K562 (cell line): ENCODE data around the gene HCN1. TPM values are rescaled to one million over a fixed set of nuclear protein-coding genes. Genes with fewer than 3 reads are reported as not detected.

Experiments
- ATAC-seq: fragments of 200-7000 bp; cut with Tn5 transposase; 3 replicates; pipeline ENCODE4 v1.9.1; 2020; ENCODE audit warnings: moderate library complexity
- BruUV-seq: library from RNA; stranded (reverse); fragments of 400-500 nt; replicated peaks from 2 replicates; lab custom pipeline; 2021; lab: Mats Ljungman, UMichigan
- CTCF ChIA-PET: fragments of 300-600 bp; formaldehyde crosslinking; extraction: SDS; loops from one replicate; lab custom pipeline; 2021; ENCODE audit warnings: low intra/inter-chr PET ratio; lab: Yijun Ruan, JAX
- POLR2A ChIA-PET: fragments of 300-600, 350-650 bp; sonication (Branson Sonifier 250); formaldehyde crosslinking; extraction: SDS; loops from one replicate; lab custom pipeline; 2021; ENCODE audit warnings: antibody characterized with exemption, inconsistent platforms; lab: Yijun Ruan, JAX
- DNase-seq, 4 experiments: peaks; one replicate each; pipeline versions ENCODE4 v3.0.0 to v3.0.0-alpha.2; 2011 to 2018; ENCODE audit warnings: low spot score in 3 of 4, mixed read lengths in 3 of 4; ENCODE audit errors: extremely low read depth in 1 of 4
- FAIRE-seq: peaks from 2 replicates; lab custom pipeline; 2011; peaks lifted over from hg19 to GRCh38; lab: Jason Lieb, UNC
- H2AFZ ChIP-seq: 2 replicates; pipeline ENCODE4 v1.6.0; 2011; ENCODE audit warnings: low read depth, low read length, control low read depth, inconsistent platforms
- H3K27ac ChIP-seq: fragments of 200-600 bp; 3 replicates; pipeline ENCODE4 v1.8.0; 2011; ENCODE audit warnings: low read depth, mild to moderate bottlenecking, control low read depth, inconsistent platforms, low read length, moderate library complexity, mixed read lengths; ENCODE audit errors: extremely low read depth
- H3K27me3 ChIP-seq, 2 experiments: fragments of 300-600 bp in 1 of 2; 2 replicates in 1 of 2; 3 replicates in 1 of 2; pipeline versions ENCODE4 v1.6.0 to v1.8.0; 2011; ENCODE audit warnings: inconsistent platforms in 2 of 2, low read length in 2 of 2, mild to moderate bottlenecking in 1 of 2, mixed read lengths in 1 of 2, moderate library complexity in 1 of 2; ENCODE audit not compliant: control insufficient read depth in 2 of 2, insufficient read depth in 2 of 2
- H3K36me3 ChIP-seq: fragments of 300-600 bp; 3 replicates; pipeline ENCODE4 v1.8.0; 2011; ENCODE audit warnings: mild to moderate bottlenecking, low read length, inconsistent platforms; ENCODE audit not compliant: control insufficient read depth, insufficient read depth
- H3K4me1 ChIP-seq, 2 experiments: fragments of 200-600 bp in 1 of 2; replicated peaks in 1 of 2; 2 replicates in 1 of 2; 3 replicates in 1 of 2; pipeline versions ENCODE4 v1.5.1 to v1.8.0; 2011; ENCODE audit warnings: inconsistent platforms in 2 of 2, low read length in 2 of 2, mild to moderate bottlenecking in 1 of 2, mixed read lengths in 1 of 2, moderate library complexity in 1 of 2; ENCODE audit not compliant: control insufficient read depth in 2 of 2, insufficient read depth in 2 of 2
- H3K4me2 ChIP-seq: 2 replicates; pipeline ENCODE4 v1.6.1; 2011; ENCODE audit warnings: low read length, control low read depth, inconsistent platforms, mixed read lengths; ENCODE audit not compliant: insufficient read depth
- H3K4me3 ChIP-seq: fragments of 200-600 bp; sonication (generic), shearing (Covaris generic); 2 replicates; pipeline ENCODE4 v1.5.1; 2016; ENCODE audit warnings: control low read depth, inconsistent platforms
- H3K79me2 ChIP-seq: fragments of 200-600 bp; 3 replicates; pipeline ENCODE4 v1.8.0; 2011; ENCODE audit warnings: low read length, inconsistent platforms; ENCODE audit not compliant: control insufficient read depth, insufficient read depth
- H3K9ac ChIP-seq, 2 experiments: 2 replicates each; pipeline versions ENCODE4 v1.6.0 to v1.6.1; 2011; ENCODE audit warnings: low read depth in 2 of 2, low read length in 2 of 2, control low read depth in 1 of 2, inconsistent platforms in 1 of 2, mild to moderate bottlenecking in 1 of 2, mixed read lengths in 1 of 2; ENCODE audit not compliant: insufficient read depth in 1 of 2
- H3K9me1 ChIP-seq: one replicate; pipeline ENCODE4 v1.6.0; 2011; ENCODE audit warnings: inconsistent platforms, mild to moderate bottlenecking, low read length, moderate library complexity; ENCODE audit not compliant: control insufficient read depth, insufficient read depth
- H3K9me3 ChIP-seq: replicated peaks from 2 replicates; pipeline ENCODE4 v1.5.1; 2011; ENCODE audit warnings: low read depth, low read length, inconsistent platforms; ENCODE audit not compliant: control insufficient read depth, insufficient read depth
- H4K20me1 ChIP-seq: replicated peaks from 2 replicates; pipeline ENCODE4 v1.6.1; 2011; ENCODE audit warnings: low read length, inconsistent platforms, mixed read lengths; ENCODE audit not compliant: control insufficient read depth, insufficient read depth
- CC2D1A ChIP-seq: fragments of 450-650 bp; IDR thresholded peaks from 2 replicates; pipeline ENCODE4 v1.6.1; 2017; ENCODE audit warnings: mild to moderate bottlenecking
- E4F1 ChIP-seq: fragments of 250-450 bp; sonication (Bioruptor Pico); IDR thresholded peaks from 2 replicates; pipeline ENCODE4 v1.5.0; 2021; ENCODE audit warnings: mild to moderate bottlenecking, borderline replicate concordance
- HNRNPLL ChIP-seq: fragments of 200-400 bp; formaldehyde crosslinking; IDR thresholded peaks from 2 replicates; pipeline ENCODE4 v1.6.1; 2017; ENCODE audit warnings: low read length, low read depth, mild to moderate bottlenecking; ENCODE audit not compliant: poor library complexity, severe bottlenecking
- KLF10 ChIP-seq: fragments of 250-450 bp; sonication (Bioruptor Pico); IDR thresholded peaks from 2 replicates; pipeline ENCODE4 v1.6.1; 2021; ENCODE audit warnings: matching md5 sums
- NCOA4 ChIP-seq: fragments of 450-650 bp; IDR thresholded peaks from 2 replicates; pipeline ENCODE4 v1.6.1; 2018; ENCODE audit warnings: mild to moderate bottlenecking; ENCODE audit not compliant: partially characterized antibody
- PHTF2 ChIP-seq: fragments of 250-450 bp; sonication (Bioruptor Pico); IDR thresholded peaks from 2 replicates; pipeline ENCODE4 v1.5.0; 2021; ENCODE audit warnings: mild to moderate bottlenecking
- RBM15 ChIP-seq: fragments of 200-400 bp; formaldehyde crosslinking; IDR thresholded peaks from 2 replicates; pipeline ENCODE4 v1.6.1; 2018; ENCODE audit warnings: mild to moderate bottlenecking, low read length, moderate library complexity; ENCODE audit not compliant: insufficient read depth
- VEZF1 ChIP-seq: fragments of 200-800 bp; sonication (Bioruptor generic); IDR thresholded peaks from 2 replicates; pipeline ENCODE4 v1.6.1; 2017; ENCODE audit warnings: missing genetic modification characterization, missing compliant biosample characterization
- ZNF408 ChIP-seq: fragments of 250-450 bp; sonication (Bioruptor Pico); IDR thresholded peaks from 2 replicates; pipeline ENCODE4 v1.4.0; 2020; ENCODE audit warnings: low read depth, mild to moderate bottlenecking, moderate library complexity
- ZNF583 ChIP-seq: fragments of 250-450 bp; sonication (Bioruptor Pico); IDR thresholded peaks from 2 replicates; pipeline ENCODE4 v1.4.0; 2020
- ZNF589 ChIP-seq: fragments of 200-800 bp; sonication (Bioruptor generic); IDR thresholded peaks from 2 replicates; pipeline ENCODE4 v1.6.1; 2016; ENCODE audit warnings: low read depth, missing genetic modification characterization, missing compliant biosample characterization
- WGBS: fragments of 100-300 bp; shearing (Covaris generic); methylation state at CpG from one replicate; pipeline ENCODE4 v1.1.6; 2016; ENCODE audit warnings: low coverage, mixed read lengths; ENCODE audit not compliant: insufficient coverage; ENCODE audit errors: missing lambda C conversion rate; 5-methylcytosine and 5-hydroxymethylcytosine counted together
- in situ Hi-C: fragments of 300-500 bp; cut with MboI; formaldehyde crosslinking; loops from 4 replicates; pipeline ENCODE4 v1.15.0; 2018; ENCODE audit warnings: inconsistent platforms, mixed read lengths
- intact Hi-C: fragments of 100-400 bp; cut with micrococcal nuclease; formaldehyde crosslinking; loops from 2 replicates; pipeline ENCODE4 v1.14.2; 2022
- polyA plus RNA-seq, 8 experiments: library from polyadenylated mRNA; depleted of rRNA in 4 of 8; stranded (reverse) in 5 of 8; unstranded in 3 of 8; fragments of >200 nt; fragmentation: Nextera tagmentation in 2 of 8; fragmentation: Illumina TruSeq in 1 of 8; extraction: Ambion mirVana in 2 of 8; extraction: Trizol in 1 of 8; gene quantifications; 2 replicates each; pipeline versions ENCODE4 v1.2.1 to v1.2.3, GENCODE V29; 2011 to 2014; ENCODE audit warnings: inconsistent platforms in 1 of 8, missing spikeins in 1 of 8
- total RNA-seq, 7 experiments: library from RNA; depleted of rRNA in 6 of 7; stranded (reverse); fragments of >200 nt in 6 of 7; fragmentation: Illumina TruSeq in 2 of 7; extraction: Trizol in 2 of 7; gene quantifications; 2 replicates each; pipeline versions ENCODE4 v1.2.1 to v1.2.3, GENCODE V29; 2011 to 2021; ENCODE audit warnings: low replicate concordance in 1 of 7

Gene HCN1
- total and polyA plus RNA-seq, 9 of the 15 experiments (the other 6 are each of a cell fraction or from before 2014, with no cell fraction given), result not detected

- ATAC-seq (no peak), DNase-seq (no peak), FAIRE-seq (no peak)
- POLR2A ChIA-PET, result no interaction called here
- in situ Hi-C loops, result no loop called here
- intact Hi-C loops, result no loop called here
- no peak for TF ChIP-seq RBM15
- TF ChIP-seq CC2D1A, result no peak
- TF ChIP-seq PHTF2 (CRISPR knock-in tag), result no peak
- Histone ChIP-seq H3K4me1 (no peaks in the 10 kb centered on the region), H2AFZ (no peak overlapping the region), H3K9me3 (no peaks in the 10 kb centered on the region), H3K4me3 (no peak overlapping the region), H4K20me1 (no peaks in the 10 kb centered on the region), H3K79me2 (no peaks in the 10 kb centered on the region), H3K9me1 (no peaks in the 10 kb centered on the region), H3K27ac (no peak overlapping the region), H3K27me3 (no peaks in the 10 kb centered on the region), H3K9ac (no peak overlapping the region), H3K4me2 (no peak overlapping the region), H3K36me3 (no peaks in the 10 kb centered on the region)
- CTCF ChIA-PET, result no interaction called here
- BruUV-seq, result no TSS peak
- WGBS, result 0% methylated on average over 4 of the region's 4 CpGs
Measured at GRCh38 chr5:45691656-45692055, 4.5 kb downstream of the HCN1 start.

- FAIRE-seq, result no peak
- POLR2A ChIA-PET, result no interaction called here
- in situ Hi-C loops, result no loop called here
- TF ChIP-seq ZNF408 (no peak), ZNF583 (CRISPR knock-in tag) (no peak), KLF10 (CRISPR knock-in tag) (no peak), HNRNPLL (no peak), ZNF589 (no peak), VEZF1 (CRISPR knock-in tag) (no peak), NCOA4 (no peak), E4F1 (CRISPR knock-in tag) (no peak)
Measured at GRCh38 chr5:45687701-45688100, 8.5 kb downstream of the HCN1 start.

More at GRCh38 chr5:45687701-45688100, 8.5 kb downstream of the HCN1 start:
- BruUV-seq, result no TSS peak
- no peak for DNase-seq
- Histone ChIP-seq H3K9me1 (no peaks in the 10 kb centered on the region), H3K9ac (no peak overlapping the region), H4K20me1 (no peaks in the 10 kb centered on the region), H3K36me3 (no peaks in the 10 kb centered on the region), H3K79me2 (no peaks in the 10 kb centered on the region), H3K27ac (no peak overlapping the region), H3K4me1 (no peaks in the 10 kb centered on the region), H3K4me2 (no peak overlapping the region), H3K9me3 (no peaks in the 10 kb centered on the region), H3K27me3 (no peaks in the 10 kb centered on the region), H2AFZ (no peak overlapping the region), H3K4me3 (no peak overlapping the region)
- intact Hi-C loops, result no loop called here
- WGBS, result 0% methylated on average over 2 of the region's 2 CpGs
- no peak for ATAC-seq
- CTCF ChIA-PET, result no interaction called here
